ENCODE measurements around the gene CTDP1. TPM values are rescaled to one million over a fixed set of nuclear protein-coding genes. Genes with fewer than 3 reads are reported as not detected.
"Not testable (repeated sequence)": the region's sequence is repeated elsewhere in the genome, so short reads cannot be mapped to it uniquely, and the experiment has no call there.

The CTDP1 gene
- polyA plus RNA-seq, 3 donors: 10.5 to 15.5 (median 15.4) TPM

GRCh38 chr18:79693561-79694205 is 14.1 kb downstream of the CTDP1 start:
- no peak for DNase-seq (ENCODE audit: extremely low read depth in 1 of 11, low read depth in 9 of 11, low spot score in 4 of 11)

GRCh38 chr18:79694206-79694894 is 14.7 kb downstream of the CTDP1 start:
- not testable (repeated sequence) for DNase-seq (ENCODE audit: extremely low read depth in 1 of 11, low read depth in 9 of 11, low spot score in 4 of 11)

- no peak for DNase-seq (ENCODE audit: extremely low read depth in 1 of 11, low read depth in 9 of 11, low spot score in 4 of 11)
Observed at GRCh38 chr18:79694895-79695213, 15.3 kb downstream of the CTDP1 start.

GRCh38 chr18:79695269-79695668 is 15.7 kb downstream of the CTDP1 start:
- no peak for DNase-seq (ENCODE audit: extremely low read depth in 1 of 11, low read depth in 9 of 11, low spot score in 4 of 11)

- no peak for DNase-seq (ENCODE audit: extremely low read depth in 1 of 11, low read depth in 9 of 11, low spot score in 4 of 11)
Observed at GRCh38 chr18:79695856-79696850, 16.6 kb downstream of the CTDP1 start.

- DNase-seq (ENCODE audit: extremely low read depth in 1 of 11, low read depth in 9 of 11, low spot score in 4 of 11): no peak
Observed at GRCh38 chr18:79697178-79697577, 17.6 kb downstream of the CTDP1 start.

GRCh38 chr18:79697976-79698375 is 18.4 kb downstream of the CTDP1 start:
- no peak for DNase-seq (ENCODE audit: extremely low read depth in 1 of 11, low read depth in 9 of 11, low spot score in 4 of 11)

GRCh38 chr18:79698668-79699335 is 19.2 kb downstream of the CTDP1 start:
- DNase-seq (ENCODE audit: extremely low read depth in 1 of 11, low read depth in 9 of 11, low spot score in 4 of 11): no peak

GRCh38 chr18:79699653-79700052 is 20.1 kb downstream of the CTDP1 start:
- no peak for DNase-seq (ENCODE audit: extremely low read depth in 1 of 11, low read depth in 9 of 11, low spot score in 4 of 11)

- DNase-seq (ENCODE audit: extremely low read depth in 1 of 11, low read depth in 9 of 11, low spot score in 4 of 11): no peak
Observed at GRCh38 chr18:79702906-79703305, 23.3 kb downstream of the CTDP1 start.

GRCh38 chr18:79704631-79705030 is 25.0 kb downstream of the CTDP1 start:
- no peak for DNase-seq (ENCODE audit: extremely low read depth in 1 of 11, low read depth in 9 of 11, low spot score in 4 of 11)

- DNase-seq (ENCODE audit: extremely low read depth in 1 of 11, low read depth in 9 of 11, low spot score in 4 of 11): no peak
Observed at GRCh38 chr18:79705272-79705671, 25.7 kb downstream of the CTDP1 start.

GRCh38 chr18:79706006-79706405 is 26.4 kb downstream of the CTDP1 start:
- DNase-seq (ENCODE audit: extremely low read depth in 1 of 11, low read depth in 9 of 11, low spot score in 4 of 11): no peak

- no peak for DNase-seq (ENCODE audit: extremely low read depth in 1 of 11, low read depth in 9 of 11, low spot score in 4 of 11)
Observed at GRCh38 chr18:79706658-79707057, 27.1 kb downstream of the CTDP1 start.

- DNase-seq (ENCODE audit: extremely low read depth in 1 of 11, low read depth in 9 of 11, low spot score in 4 of 11): no peak
Observed at GRCh38 chr18:79707239-79707638, 27.6 kb downstream of the CTDP1 start.

- no peak for DNase-seq (ENCODE audit: extremely low read depth in 1 of 11, low read depth in 9 of 11, low spot score in 4 of 11)
Observed at GRCh38 chr18:79707671-79708070, 28.1 kb downstream of the CTDP1 start.

GRCh38 chr18:79708412-79708811 is 28.8 kb downstream of the CTDP1 start:
- DNase-seq (ENCODE audit: extremely low read depth in 1 of 11, low read depth in 9 of 11, low spot score in 4 of 11): no peak

- no peak for DNase-seq (ENCODE audit: extremely low read depth in 1 of 11, low read depth in 9 of 11, low spot score in 4 of 11)
Observed at GRCh38 chr18:79712206-79712857, 32.7 kb downstream of the CTDP1 start.

- no peak for DNase-seq (ENCODE audit: extremely low read depth in 1 of 11, low read depth in 9 of 11, low spot score in 4 of 11)
Observed at GRCh38 chr18:79713341-79713740, 33.7 kb downstream of the CTDP1 start.
